ENCODE measurements around the gene ITGA11.

ITGA11 gene

GRCh38 chr15:68265674-68266073 is 166.3 kb downstream of the ITGA11 start:
- DNase-seq (ENCODE audit: low read depth in 3 of 3), result no peak

DNA sequence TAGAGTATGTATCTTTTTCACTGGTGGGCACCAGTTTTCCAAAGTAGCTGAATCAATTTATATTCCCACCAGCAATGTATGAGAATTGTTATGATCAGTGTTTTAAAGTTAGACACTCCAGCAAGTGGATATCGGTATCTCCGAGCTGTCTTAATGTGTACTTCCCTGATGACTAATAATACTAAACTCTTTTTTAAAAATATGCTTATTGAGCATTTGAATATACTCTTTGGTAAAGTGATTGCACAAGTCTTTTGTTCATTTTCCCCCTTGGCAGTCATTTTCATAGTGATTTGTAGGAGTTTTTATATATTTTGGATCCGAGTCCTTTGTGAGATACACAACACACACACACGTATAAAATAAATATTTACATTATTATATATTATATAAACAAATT is 166.9 kb downstream of the ITGA11 start:
- DNase-seq (ENCODE audit: low read depth in 3 of 3), result no peak

GRCh38 chr15:68264282-68264681 is 167.7 kb downstream of the ITGA11 start:
- no peak for DNase-seq (ENCODE audit: low read depth in 3 of 3)

DNA sequence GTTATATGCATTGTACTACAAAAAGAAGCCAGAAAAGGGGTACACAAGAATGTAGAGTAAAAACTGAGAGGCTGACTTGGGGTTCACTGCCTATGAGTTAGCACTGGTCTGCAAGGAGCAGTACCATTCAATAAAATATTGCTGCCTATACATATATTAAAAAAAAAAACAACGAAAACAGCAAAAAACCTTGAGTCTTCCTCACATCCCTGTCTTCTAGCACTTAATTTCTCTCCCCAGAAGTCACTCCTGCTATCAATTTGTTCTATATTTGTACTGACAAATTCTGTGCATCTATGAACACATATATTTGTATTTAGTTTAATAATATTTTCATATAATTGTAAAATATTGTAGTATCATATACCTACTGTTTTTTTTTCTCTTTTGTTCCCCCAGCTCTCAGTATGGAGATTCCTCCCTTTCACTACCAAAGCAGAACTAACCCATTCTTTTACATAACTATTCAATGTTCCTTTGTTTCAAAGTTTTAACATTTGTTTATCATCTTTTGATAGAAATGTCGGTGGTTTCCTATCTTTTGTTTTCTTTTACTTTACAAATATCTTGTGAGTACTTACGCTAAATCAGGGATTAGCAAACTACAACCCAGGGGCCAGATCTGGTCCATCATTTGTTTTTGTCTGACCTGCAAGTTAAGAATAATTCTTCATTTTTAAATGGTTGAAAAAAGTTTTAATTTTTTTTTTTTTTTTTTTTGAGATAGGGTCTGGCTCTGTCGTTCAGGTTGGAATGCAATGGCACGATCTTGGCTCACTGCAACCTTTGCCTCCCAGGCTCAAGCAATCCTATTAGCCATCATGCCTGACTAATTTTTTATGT is 169.2 kb downstream of the ITGA11 start:
- DNase-seq (ENCODE audit: low read depth in 3 of 3), result no peak

DNA sequence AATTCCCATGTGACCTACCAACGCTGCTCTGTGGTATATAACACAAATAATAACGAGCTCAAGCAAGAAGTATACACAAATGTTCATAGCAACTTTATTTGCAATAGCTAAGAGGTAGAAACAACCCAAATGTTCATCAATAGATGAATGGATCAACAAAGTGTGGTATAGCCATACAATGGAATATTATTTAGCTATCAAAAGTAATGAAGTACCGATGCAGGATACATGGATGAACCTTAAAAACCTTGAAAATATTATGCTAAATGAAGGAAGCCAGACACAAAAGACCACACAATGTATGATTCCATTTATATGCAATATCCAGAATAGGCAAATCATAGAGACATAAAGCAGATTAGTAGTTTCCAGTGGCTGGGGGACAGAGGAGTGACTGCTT is 170.0 kb downstream of the ITGA11 start:
- DNase-seq (ENCODE audit: low read depth in 3 of 3), result no peak

GRCh38 chr15:68261241-68261640 is 170.7 kb downstream of the ITGA11 start:
- no peak for DNase-seq (ENCODE audit: low read depth in 3 of 3)

- DNase-seq (ENCODE audit: low read depth in 3 of 3), result no peak
Measured at GRCh38 chr15:68259883-68260282, 172.1 kb downstream of the ITGA11 start.

DNA sequence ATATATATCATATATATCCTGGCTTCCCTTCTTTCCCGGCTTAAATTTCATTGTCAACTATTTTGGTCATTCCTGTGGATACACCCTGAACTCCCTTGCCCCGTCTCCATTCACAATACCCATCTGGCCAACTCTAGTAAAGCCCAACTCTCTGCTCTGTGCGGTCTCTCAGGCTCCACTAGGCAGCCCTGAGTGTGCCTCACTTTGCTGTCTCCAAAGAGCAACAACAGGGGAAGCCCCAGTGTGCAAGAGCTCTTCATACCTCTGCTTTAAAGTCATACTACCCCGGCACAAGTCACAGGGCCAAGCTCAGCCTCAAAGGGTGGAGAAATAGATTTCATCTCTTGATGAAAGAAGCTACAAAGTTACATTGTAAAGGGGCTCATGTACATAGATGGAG is 173.3 kb downstream of the ITGA11 start:
- peak in 1 of 3 donors; percentile 9 for DNase-seq (ENCODE audit: low read depth in 3 of 3)

DNA sequence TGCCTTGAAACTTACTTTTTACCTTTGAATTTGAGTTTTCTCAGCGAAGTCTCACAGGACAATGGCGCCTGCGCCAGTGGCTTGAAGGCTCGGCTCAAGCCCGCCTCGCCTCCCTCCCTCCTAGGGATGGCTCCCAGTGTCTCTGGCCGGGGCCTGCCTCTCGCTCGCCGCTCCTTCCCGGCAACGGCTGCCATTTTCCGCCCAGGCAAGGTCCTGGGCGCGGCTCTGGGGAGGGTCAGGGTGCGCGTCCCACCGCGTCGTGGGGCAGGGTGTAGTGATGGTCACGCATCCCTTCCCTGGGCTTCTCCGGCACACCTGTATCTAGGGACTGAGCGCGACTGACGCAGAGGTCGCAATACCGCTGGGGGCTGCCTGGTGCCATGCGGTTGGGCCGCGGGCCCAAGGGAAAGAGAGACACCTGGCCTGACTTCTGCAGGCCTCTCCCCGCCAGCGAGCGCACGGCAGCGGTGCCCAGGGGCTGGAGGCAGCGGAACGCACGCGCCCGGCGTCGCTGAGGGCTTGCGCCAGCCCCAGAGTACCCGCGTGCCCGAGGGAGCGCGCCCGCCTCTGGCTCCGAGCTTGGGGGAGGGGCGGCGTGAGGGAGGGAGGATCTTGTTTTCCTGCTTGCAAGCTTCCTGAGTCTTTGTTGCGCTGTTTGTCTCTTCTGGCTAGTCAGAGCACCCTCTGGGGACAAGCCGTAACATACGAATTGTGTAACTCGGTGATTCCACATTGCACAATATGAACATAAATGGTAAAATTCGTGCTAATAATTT is 175.1 kb downstream of the ITGA11 start:
- DNase-seq (ENCODE audit: low read depth in 3 of 3), result peak; percentile 29 to 74 (median 56)

GRCh38 chr15:68252925-68253534 is 178.9 kb downstream of the ITGA11 start:
- no peak for DNase-seq (ENCODE audit: low read depth in 3 of 3)

- DNase-seq (ENCODE audit: low read depth in 3 of 3), result no peak
Measured at GRCh38 chr15:68249058-68249713, 182.8 kb downstream of the ITGA11 start.
